Pons (tissue), 1 donor: ENCODE data around the gene NBPF15.
"Not testable (repeated sequence)": the region's sequence is repeated elsewhere in the genome, so short reads cannot be mapped to it uniquely, and the experiment has no call there.

ENCODE experiments used
- DNase-seq: peaks from one replicate; pipeline ENCODE4 v3.0.0-alpha.2; 2016; ENCODE audit warnings: low spot score

The NBPF15 gene, protein sequence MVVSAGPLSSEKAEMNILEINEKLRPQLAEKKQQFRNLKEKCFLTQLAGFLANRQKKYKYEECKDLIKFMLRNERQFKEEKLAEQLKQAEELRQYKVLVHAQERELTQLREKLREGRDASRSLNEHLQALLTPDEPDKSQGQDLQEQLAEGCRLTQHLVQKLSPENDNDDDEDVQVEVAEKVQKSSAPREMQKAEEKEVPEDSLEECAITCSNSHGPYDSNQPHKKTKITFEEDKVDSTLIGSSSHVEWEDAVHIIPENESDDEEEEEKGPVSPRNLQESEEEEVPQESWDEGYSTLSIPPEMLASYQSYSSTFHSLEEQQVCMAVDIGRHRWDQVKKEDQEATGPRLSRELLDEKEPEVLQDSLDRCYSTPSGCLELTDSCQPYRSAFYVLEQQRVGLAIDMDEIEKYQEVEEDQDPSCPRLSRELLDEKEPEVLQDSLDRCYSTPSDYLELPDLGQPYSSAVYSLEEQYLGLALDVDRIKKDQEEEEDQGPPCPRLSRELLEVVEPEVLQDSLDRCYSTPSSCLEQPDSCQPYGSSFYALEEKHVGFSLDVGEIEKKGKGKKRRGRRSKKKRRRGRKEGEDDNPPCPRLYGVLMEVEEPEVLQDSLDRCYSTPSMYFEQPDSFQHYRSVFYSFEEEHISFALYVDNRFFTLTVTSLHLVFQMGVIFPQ

DNA sequence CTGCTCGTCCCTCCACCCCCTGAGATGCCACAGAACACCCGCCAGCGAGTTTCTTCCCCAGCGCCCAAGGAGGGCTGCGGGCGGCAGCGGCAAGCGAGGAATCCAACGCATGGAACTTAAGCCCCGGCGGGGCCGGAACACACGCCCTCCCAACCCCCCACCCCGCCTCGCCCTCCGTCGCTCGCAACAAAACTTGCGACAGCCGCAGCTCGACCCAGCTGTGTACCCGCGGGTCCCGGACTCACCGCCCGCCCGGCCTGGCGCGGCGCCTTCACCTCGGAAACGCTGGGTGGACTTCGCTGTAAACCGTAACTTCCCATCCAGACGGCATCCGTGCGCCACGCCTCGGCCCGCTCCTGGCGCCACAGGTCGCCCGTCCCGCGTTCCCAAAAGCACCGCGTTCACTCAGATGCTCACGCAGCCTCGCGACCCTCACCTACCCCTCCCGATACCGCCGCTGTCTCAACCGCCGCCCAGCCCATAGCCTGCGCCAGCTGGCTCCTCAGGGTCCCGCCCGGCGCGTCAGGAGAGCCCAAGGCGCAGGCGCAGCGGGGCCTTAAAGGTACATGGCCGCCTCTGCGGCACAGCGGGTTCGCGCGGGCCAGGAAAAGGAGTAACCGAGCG is at the start of gene NBPF15:
Gene NBPF15, minus strand, starts transcription at position 534 of the 624 bp plus-strand sequence. CDS start 21,666 bp downstream, outside the sequence.
- peak; percentile 5 for DNase-seq

DNA sequence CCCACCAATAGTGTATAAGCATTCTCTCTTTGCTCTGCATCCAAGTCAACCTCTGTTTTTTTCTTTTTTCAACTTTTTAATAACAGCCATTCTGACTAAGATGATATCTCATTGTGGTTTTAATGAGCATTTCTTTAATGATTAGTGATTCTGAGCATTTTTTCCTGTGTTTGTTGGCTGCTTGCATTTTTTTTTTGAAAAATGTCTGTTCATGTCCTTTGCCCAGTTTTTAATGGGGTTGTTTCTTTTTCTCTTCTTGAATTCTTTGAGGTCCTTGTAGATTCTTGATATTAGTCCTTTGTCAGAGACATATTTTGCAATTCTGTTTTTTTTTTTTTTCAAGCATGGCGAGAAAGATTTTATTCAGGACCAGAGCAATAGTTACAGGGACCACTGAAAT is 35.0 kb upstream of the NBPF15 start:
- not testable (repeated sequence) for DNase-seq

DNA sequence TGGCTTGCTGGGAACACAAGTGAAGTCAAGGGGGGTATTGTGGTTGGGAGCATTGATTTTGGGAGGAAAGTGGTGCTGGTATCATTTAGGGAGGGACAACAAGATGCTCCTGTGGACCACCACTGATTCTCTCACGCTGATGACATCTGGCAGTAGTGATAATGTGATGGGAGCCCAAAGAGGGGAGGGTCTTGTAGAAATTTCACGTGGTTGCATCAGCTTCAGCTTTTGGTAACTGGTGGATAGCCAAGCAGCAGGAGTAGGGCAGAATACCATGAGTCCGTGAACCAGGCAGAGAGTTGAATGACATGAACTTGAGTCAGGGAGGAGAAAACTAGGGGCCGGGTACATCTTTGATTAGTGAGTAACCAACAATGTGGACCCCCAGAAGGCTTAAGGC is 32.7 kb upstream of the NBPF15 start:
- not testable (repeated sequence) for DNase-seq

DNA sequence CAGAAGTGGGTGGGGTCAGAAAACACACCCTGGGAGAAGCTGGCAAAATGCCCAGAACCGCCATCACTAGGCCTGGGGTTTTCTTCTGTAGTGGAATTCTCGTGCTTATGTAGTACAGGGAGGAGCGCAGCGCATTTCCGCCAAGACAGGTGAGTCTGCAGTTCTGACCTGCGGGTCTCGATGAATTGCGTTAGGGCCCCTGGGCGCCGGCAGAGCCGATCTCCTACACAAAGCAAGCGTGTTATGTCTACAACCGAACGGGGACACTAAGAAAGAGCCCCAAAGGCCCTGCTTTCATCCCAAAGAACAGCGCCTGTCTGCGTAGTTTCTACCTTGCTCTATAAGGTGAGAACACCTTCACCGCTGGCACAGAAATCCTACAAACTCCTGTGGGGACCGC is 28.9 kb upstream of the NBPF15 start:
- not testable (repeated sequence) for DNase-seq

DNA sequence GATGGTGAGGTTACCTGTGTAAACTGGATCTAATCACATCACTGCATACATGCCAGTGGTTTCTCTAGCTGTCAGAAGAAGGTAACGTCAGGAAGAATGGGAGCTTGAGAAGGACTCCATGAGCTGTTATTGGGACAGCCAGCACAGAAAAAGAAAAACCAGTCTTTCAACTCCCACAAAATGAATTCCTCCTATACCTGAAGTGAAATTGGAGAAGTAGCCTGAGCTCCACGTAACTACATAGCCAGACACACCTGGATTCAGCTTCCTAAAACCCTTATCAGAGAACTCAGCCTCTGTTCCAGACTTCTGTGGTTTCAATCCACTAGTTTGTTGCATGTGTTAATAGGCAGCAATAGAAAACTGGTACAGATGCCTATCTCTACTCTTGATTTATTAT is 25.5 kb upstream of the NBPF15 start:
- DNase-seq: not testable (repeated sequence)

DNA sequence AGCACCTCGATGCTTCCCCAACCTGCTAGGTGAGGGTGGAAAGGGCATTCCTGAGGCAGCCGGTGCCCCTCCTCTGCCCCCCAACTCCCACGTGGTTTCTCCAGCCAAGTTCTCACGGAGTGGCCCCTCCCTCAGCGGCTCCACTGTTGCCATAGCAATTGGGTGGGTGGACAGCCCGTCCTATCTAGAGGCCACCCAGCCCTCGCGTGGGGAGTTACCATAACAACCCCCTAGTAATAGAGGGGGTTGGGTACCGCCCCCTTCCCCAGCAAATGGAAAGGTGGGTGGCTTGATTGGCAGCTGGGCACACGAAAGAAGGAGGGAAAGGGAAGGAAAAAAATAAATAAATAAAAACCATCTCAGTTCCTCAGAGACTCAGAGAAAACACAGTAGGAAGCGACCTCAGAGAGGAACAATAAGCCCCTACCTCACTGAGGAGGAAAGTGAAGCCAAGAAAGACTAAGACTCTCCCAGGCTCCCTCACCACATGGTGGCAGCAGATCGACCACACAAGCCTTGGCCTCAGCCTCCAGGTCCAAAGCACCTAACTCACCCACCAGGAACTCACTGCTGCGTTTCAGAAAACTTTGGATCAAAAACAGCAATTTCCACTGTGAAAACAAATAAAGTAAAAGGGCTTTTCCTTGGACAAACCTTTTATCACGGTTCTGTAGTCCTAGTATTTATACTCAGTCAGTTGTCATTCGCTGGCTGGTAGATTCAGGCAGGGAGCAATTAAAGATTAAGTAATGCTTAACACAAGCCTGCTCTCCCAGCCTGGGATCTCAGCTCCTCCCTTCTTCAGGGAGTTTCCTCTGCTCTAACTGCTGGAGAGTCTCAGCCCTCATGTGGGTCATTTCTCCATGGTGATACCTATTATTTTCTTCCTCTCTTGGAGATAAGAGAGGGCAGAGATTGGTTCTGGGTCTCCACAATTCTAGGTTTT is 23.9 kb upstream of the NBPF15 start:
- not testable (repeated sequence) for DNase-seq

DNA sequence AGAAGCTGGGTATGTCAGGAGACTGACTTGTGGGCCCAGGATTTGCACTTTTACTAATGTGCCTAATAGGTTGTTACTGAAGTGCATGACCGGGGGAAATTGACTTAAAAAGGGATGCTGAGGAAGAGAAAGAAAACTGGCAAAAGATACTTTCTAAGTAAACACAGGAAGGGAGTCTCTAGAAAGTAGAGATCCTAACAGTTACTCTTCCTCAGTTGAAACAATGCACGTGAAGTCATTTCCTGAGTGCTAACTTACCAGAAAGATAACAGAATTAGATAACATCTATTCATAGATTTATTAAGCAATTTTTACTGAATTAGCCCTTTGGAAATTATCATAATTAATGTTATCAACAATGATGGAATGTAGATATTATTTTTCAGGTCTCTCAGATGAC is 12.4 kb upstream of the NBPF15 start:
- DNase-seq: not testable (repeated sequence)

DNA sequence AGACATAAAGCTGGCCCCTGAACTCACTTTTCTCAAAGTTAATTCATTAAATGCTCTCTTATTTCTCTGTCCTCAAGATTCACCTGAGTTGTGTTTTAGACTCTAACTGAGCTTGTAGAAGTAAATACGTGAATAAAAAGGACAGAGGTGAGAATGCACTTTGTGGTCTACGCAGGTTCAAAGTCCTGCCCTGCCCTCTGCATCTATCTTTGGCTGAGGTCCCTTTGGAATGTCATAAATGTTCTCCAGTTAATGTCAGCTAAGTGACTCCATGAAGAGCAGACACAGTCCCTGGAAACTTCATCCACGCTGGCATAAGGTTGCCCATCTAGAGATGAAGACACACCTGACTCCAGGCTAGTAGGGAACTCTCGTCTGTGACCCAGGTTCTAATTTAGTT is 10.0 kb upstream of the NBPF15 start:
- not testable (repeated sequence) for DNase-seq

DNA sequence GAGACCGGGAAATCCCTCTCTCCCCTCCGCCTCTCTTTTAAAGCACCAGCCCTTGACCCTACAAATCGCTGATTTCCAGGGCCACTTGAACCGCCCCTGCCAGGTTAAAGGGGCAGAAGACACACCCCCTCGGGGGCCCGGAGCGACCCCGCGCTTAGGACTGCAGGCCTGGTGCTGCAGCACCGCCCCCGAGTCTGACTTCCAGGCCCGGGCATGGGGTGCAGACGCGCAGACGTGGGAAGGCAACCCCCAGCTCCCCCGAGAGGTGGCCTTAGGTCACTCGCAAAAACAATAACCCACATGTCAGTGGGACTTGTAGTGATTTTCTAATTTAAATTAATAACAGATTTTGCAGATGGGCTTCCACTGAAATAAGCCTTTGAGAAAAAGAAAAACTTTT is 309 bp upstream of the NBPF15 start:
- not testable (repeated sequence) for DNase-seq

DNA sequence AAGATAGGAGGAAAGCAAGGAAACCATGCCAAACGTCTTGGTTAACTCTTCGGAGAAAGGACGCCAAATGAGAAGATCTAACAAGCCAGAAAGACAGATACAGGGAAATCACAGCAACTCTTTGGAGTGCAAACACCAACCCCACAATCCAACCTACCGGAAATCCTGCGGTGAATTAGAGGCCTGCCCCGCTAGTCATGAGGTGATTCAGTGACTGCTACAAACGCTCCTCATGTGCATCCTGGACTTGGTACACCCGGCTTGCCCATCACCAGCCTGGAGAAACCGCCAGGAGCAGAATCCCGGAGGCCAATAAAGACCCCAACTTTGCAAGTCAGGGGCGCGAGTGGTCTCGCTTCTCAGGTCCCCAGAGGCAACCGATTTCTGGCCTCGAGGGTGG is 783 bp downstream of the NBPF15 start:
- not testable (repeated sequence) for DNase-seq

DNA sequence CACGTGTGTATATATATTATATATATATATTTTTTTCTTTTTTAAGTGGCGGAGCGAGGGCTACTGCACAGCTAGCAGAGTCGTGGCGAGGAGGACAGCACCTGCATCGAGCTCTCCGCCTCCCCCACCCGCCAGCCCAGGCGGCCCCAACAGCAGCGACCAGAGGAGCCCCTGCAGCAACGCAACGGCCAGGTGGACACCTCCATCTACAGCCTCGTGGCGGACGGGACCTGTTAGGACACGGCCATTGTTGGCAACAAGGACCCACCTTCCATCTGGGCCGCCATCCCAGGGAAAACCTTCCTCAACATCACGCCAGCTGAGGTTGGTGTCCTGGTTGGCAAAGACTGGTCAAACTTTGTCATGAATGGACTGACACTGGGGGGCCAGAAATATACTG is 19.1 kb downstream of the NBPF15 start:
- not testable (repeated sequence) for DNase-seq

DNA sequence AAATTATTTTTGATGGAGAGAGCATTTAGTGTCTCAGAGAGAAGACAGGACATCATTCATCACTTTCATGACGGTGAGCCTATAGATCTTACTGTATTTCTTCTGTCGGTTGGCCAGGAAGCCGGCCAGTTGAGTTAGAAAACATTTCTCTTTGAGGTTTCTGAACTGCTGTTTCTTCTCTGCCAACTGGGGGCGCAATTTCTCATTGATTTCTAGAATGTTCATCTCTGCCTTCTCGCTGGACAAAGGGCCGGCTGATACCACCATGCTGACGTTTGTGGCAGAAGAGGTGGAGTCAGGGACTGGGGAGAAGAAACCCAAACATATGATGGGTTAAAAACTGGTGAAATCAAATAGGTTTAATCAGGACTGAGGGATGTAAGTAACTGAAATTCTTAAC is 21.7 kb downstream of the NBPF15 start:
- DNase-seq: not testable (repeated sequence)

DNA sequence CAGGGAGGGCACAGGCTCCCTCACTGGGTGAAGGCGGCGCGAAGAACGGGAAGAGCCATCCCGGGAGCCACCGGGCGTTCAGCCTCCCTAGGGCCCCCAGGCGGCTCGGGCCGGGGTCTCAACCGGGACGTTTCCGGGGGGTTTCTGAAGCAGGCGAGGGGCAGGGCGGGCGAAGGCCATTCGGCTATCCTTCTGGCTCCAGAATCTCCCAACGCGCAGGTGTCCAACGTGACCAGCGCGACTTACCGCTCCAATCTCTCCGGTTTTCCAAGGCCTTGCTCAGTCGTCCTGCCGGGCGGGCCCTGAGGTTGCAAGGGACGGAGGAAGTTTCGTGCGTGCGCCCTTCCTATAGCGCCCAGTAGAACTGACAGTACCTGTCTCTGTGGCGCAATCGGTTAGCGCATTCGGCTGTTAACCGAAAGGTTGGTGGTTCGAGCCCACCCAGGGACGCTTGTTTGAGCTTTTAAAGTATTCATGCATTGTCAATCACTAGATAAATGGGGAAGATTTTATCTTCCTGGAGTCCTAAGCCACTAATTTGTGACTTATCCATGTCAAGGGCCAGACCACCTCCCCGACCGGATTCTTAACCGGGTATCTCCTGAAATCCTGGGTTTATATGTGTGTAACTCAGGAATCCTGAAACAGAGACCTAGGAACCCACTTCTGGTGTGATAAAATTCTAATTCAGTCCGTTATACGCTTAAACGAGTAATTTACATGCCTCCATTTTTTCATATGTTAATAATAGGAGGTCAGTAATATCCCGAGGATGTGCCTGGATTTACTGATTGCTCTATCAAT is 42.4 kb downstream of the NBPF15 start:
- peak; percentile 9 for DNase-seq

DNA sequence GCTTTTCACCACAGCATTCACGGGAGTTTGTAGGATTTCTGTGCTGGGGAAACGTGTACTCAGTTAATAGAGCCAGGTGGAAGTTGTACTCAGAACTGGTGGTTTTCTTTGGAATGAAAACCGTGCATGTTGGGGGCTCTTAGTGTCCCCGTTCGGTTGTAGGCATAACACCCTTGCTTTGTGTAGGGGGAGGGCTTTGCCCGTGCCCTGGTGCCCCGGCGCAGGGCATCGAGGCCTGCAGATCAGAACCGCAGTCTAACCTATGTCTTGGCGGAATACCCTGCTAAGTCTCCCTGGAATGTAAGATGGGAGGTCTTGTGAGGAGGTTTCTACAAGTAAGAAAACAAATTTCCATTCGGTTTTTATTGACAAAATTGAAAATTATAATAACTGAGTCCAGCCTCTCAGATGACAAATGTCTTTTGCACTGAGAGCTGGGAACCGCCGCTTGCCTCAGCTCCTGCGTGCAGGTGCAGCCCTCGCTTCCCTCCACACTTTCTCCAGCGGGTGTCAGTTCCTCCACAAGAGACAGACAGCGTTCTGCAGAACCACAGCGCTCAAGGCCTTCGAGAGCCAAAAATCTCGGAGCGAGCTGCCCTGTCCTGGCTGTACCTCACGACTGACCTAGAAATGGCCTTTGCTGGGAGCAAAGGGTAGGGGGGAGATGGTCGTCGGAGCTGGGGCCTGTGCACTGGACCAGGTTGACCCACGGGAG is 47.9 kb downstream of the NBPF15 start:
- not testable (repeated sequence) for DNase-seq

DNA sequence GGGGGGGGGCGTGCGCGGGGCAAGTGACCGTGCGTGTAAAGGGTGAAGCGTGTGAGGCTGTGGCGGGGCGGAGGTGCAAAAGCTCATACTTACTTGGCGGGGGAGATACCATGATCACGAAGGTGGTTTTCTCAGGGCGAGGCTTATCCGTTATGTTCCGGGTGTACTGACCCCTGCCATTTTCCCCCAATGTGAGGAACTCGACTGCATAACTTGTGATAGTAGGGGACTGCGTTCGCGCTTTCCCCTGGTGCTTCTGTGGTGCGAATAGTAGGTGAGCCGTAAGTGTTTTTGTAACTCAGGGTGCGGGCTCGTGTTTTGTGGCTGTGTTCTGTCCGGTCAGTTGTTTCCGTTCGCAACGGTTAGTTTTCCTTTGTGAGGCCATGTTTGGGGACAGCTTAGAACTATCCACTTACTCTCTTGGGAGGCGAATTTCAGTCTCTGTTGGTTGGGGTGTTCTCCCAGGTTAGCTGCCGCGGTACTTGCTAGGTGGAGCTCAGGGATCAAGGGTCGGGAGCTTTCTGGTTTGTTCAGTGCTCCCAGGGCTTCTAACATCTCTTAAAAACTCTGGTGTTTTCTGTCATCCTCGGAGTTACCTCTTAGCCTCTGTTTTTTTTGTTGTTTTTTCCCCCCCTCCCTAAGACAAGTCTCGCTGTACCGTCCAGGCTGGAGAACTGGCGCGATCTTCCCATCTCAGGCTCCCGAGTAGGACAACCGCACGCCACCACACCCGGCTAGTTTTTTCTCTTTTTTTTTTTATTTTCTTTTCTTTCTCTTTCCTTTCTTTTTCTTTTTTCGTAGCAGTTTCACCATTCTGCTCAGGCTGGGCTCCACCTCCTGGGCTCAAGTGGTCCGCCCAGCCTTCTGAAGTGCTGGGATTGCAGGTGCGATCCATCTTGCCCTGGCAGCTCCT is 48.7 kb downstream of the NBPF15 start:
- DNase-seq: peak; percentile 94

DNA sequence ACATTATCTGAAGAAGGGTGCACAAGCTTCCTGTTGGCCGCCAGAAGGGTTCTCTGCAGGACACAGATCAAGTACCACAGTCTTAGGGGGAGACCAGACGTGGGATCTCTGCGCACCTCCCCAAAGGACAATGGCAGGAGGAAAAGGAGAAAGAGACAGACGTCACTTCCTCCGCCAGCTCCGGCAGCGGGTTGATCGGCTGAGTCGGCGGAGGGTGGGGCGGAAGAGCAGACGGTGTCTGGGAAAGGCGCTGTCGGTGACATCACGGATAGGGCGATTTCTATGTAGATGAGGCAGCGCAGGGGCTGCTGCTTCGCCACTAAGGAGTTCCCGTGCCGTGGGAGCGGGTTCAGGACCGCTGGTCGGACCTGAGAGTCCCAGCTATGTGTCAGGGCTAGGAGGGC is 49.4 kb downstream of the NBPF15 start:
- DNase-seq: peak; percentile 42

DNA sequence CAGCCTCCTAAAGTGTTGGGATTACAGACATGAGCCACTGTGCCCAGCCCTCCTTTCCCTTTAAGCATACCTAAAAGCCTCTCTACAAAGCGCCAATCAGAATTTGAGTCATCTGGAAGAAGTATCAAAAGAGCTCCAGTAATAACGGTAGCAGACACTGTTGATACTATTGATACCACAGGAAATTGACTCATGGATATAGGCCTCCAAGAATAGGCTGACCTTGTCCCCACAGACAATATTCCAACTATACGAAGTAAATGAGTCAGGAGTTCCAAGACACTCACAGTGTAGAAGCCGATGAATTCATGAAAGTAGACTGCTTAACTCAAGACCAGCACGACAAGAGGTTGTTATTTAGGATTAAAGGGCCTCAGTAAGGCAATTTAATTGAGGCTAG is 58.7 kb downstream of the NBPF15 start:
- DNase-seq: not testable (repeated sequence)

DNA sequence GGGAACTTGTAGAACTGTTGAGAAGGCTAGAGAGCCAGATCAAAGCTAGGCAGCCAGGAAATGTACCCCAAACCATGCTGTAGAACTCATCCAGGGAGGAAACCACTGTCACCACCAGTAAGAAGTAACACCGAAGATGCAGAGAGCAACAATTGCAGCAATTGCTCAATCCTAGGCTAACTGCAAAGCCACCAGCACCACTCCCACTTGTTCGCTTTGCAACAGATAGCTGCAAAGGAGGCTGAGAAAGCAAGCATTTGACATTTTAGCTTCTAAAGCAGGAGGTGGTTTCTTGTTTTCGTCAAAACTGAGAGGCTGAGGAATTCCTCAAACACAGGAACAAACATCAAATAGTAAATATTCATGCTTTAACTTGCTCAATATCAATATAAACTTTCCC is 89.8 kb downstream of the NBPF15 start:
- DNase-seq: not testable (repeated sequence)
